CD4-positive, alpha-beta T cell treated with Interleukin-6 at 100 ng/mL for 8 hours (primary cell): ENCODE measurements around the gene DCTPP1.
"Not testable (repeated sequence)": the region's sequence is repeated elsewhere in the genome, so short reads cannot be mapped to it uniquely, and the experiment has no call there.

Source experiments
- DNase-seq: peaks from one replicate; pipeline ENCODE4 v3.0.0-alpha.2; 2020; ENCODE audit warnings: mixed read lengths, low spot score

DCTPP1 gene

GRCh38 chr16:30429678-30430427, at the start of gene DCTPP1:
DCTPP1 (minus strand) TSS chr16:30430030; CDS start chr16:30429980, 50 bp downstream.
- DNase-seq: peak; percentile 98

- no peak for DNase-seq
Observed at GRCh38 chr16:30478766-30479478, 49.1 kb upstream of the DCTPP1 start.

GRCh38 chr16:30477773-30478172, 47.9 kb upstream of the DCTPP1 start:
- not testable (repeated sequence) for DNase-seq

- no peak for DNase-seq
Observed at GRCh38 chr16:30476991-30477390, 47.2 kb upstream of the DCTPP1 start.

- DNase-seq: no peak
Observed at GRCh38 chr16:30474684-30475083, 44.9 kb upstream of the DCTPP1 start.

GRCh38 chr16:30474074-30474452, 44.2 kb upstream of the DCTPP1 start:
- no peak for DNase-seq

GRCh38 chr16:30473231-30474073, 43.6 kb upstream of the DCTPP1 start:
- DNase-seq: peak; percentile 32

- DNase-seq: peak; percentile 91
Observed at GRCh38 chr16:30472328-30472942, 42.6 kb upstream of the DCTPP1 start, which contains the start of gene ITGAL. ITGAL (plus strand) TSS chr16:30472742; CDS start chr16:30472838, 96 bp downstream.

- DNase-seq: no peak
Observed at GRCh38 chr16:30470632-30470995, 40.8 kb upstream of the DCTPP1 start.

- no peak for DNase-seq
Observed at GRCh38 chr16:30470170-30470512, 40.3 kb upstream of the DCTPP1 start.

- DNase-seq: no peak
Observed at GRCh38 chr16:30464078-30464477, 34.2 kb upstream of the DCTPP1 start.

GRCh38 chr16:30461426-30461825, 31.6 kb upstream of the DCTPP1 start:
- not testable (repeated sequence) for DNase-seq

GRCh38 chr16:30459456-30459855, 29.6 kb upstream of the DCTPP1 start:
- no peak for DNase-seq

- DNase-seq: peak; percentile 89
Observed at GRCh38 chr16:30458561-30459394, 28.9 kb upstream of the DCTPP1 start.

GRCh38 chr16:30457743-30458560, 28.1 kb upstream of the DCTPP1 start:
- DNase-seq: no peak

GRCh38 chr16:30457256-30457655, 27.4 kb upstream of the DCTPP1 start:
- DNase-seq: no peak

- no peak for DNase-seq
Observed at GRCh38 chr16:30456302-30456701, 26.5 kb upstream of the DCTPP1 start.

- not testable (repeated sequence) for DNase-seq
Observed at GRCh38 chr16:30452709-30453580, 23.1 kb upstream of the DCTPP1 start.

GRCh38 chr16:30449116-30449435, 19.2 kb upstream of the DCTPP1 start:
- DNase-seq: no peak
